ENCODE measurements around the gene ESYT2. TPM values are rescaled to one million over a fixed set of nuclear protein-coding genes. Genes with fewer than 3 reads are reported as not detected.

Gene ESYT2
- total and polyA plus RNA-seq, 4 donors = 4.9 to 31.7 (median 17.2) TPM

- peaks cover 3 to 9% (median 6%) of the 10 kb centered on the region in 4 donors for H3K9me3 ChIP-seq (ENCODE audit: control insufficient read depth in 4 of 4, low read length in 3 of 4)
- no peaks in the 10 kb centered on the region for H3K27me3 ChIP-seq (ENCODE audit: control insufficient read depth in 4 of 4, insufficient read depth in 4 of 4, low read length in 3 of 4)
- H3K4me3 ChIP-seq (ENCODE audit: low read depth in 1 of 3, low read length in 3 of 3) = peak overlapping the region in 1 of 3 donors; percentile 42
- no peak overlapping the region for H3K9ac ChIP-seq (ENCODE audit: low read depth in 1 of 2, low read length in 2 of 2)
- TF ChIP-seq ATF3 (IDR thresholded peaks at IDR 0.05) = no peak
- TF ChIP-seq HNF4A (conservative IDR thresholded peaks at IDR 0.05) = no peak
- no peak for TF ChIP-seq REST (IDR thresholded peaks at IDR 0.05)
- TF ChIP-seq GABPA (IDR thresholded peaks at IDR 0.05 in 1 of 2, conservative IDR thresholded peaks at IDR 0.05 in 1 of 2) = no peak
- no peak for TF ChIP-seq RAD21 (IDR thresholded peaks at IDR 0.05)
- no peak for TF ChIP-seq ZBTB33 (IDR thresholded peaks at IDR 0.05)
- H3K27ac ChIP-seq (ENCODE audit: low read depth in 1 of 2, low read length in 2 of 2) = no peak overlapping the region
- no peaks in the 10 kb centered on the region for H3K36me3 ChIP-seq (ENCODE audit: control insufficient read depth in 4 of 4, insufficient read depth in 3 of 4, low read depth in 1 of 4, low read length in 3 of 4)
- peaks cover 1 to 14% (median 7%) of the 10 kb centered on the region in 4 donors for H3K4me1 ChIP-seq (ENCODE audit: control insufficient read depth in 4 of 4, insufficient read depth in 4 of 4, low read length in 3 of 4)
- DNase-seq (ENCODE audit: low spot score) = no peak
- 97% methylated on average over 29 of the region's 29 CpGs for WGBS
Observed at GRCh38 chr7:158706710-158707590, 122.4 kb downstream of the ESYT2 start.

DNA sequence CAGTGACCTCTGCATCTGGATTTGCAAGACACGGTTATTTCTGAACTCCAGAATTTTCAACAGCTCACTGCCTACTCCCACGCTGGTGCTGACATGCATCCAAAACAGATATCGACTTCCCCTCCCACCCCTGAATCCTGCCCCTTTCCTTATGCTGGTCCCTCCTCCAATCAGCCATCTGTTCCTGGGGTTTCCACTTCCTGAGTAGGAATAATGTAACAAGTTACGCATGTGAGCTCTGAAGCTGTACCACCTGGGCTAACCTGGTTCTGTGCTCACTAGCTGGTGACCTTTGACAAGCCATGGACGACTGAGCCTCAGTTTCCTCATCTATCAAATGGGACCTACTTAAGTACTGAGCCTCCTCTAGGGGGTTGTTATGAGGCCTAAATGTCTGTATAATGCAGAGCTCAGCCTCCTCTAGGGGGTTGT, 123.0 kb downstream of the ESYT2 start:
- DNase-seq (ENCODE audit: low spot score) = no peak
- TF ChIP-seq RXRA (IDR thresholded peaks at IDR 0.05) (no peak), MAX (IDR thresholded peaks at IDR 0.05) (no peak), HNF4G (IDR thresholded peaks at IDR 0.05) (no peak), ATF3 (IDR thresholded peaks at IDR 0.05) (no peak), HNF4A (conservative IDR thresholded peaks at IDR 0.05) (no peak)
- 82% methylated on average over 5 of the region's 5 CpGs for WGBS
- H3K4me3 ChIP-seq (ENCODE audit: low read depth in 1 of 3, low read length in 3 of 3) = no peak overlapping the region
- peaks cover 3 to 9% (median 6%) of the 10 kb centered on the region in 4 donors for H3K9me3 ChIP-seq (ENCODE audit: control insufficient read depth in 4 of 4, low read length in 3 of 4)
- no peak overlapping the region for H3K27ac ChIP-seq (ENCODE audit: low read depth in 1 of 2, low read length in 2 of 2)
- H3K36me3 ChIP-seq (ENCODE audit: control insufficient read depth in 4 of 4, insufficient read depth in 3 of 4, low read depth in 1 of 4, low read length in 3 of 4) = no peaks in the 10 kb centered on the region
- H3K4me1 ChIP-seq (ENCODE audit: control insufficient read depth in 4 of 4, insufficient read depth in 4 of 4, low read length in 3 of 4) = peaks cover 1 to 14% (median 7%) of the 10 kb centered on the region in 4 donors
- no peaks in the 10 kb centered on the region for H3K27me3 ChIP-seq (ENCODE audit: control insufficient read depth in 4 of 4, insufficient read depth in 4 of 4, low read length in 3 of 4)
- no peak overlapping the region for H3K9ac ChIP-seq (ENCODE audit: low read depth in 1 of 2, low read length in 2 of 2)
